HG03280 (cell line): ENCODE measurements around the gene SLC38A11.

Experiments used
- ATAC-seq: cut with Tn5 transposase; IDR thresholded peaks from one replicate; pipeline ENCODE4 v1.9.1; 2021; ENCODE audit warnings: mild to moderate bottlenecking, moderate library complexity; ENCODE audit not compliant: unreplicated experiment

Gene SLC38A11

DNA sequence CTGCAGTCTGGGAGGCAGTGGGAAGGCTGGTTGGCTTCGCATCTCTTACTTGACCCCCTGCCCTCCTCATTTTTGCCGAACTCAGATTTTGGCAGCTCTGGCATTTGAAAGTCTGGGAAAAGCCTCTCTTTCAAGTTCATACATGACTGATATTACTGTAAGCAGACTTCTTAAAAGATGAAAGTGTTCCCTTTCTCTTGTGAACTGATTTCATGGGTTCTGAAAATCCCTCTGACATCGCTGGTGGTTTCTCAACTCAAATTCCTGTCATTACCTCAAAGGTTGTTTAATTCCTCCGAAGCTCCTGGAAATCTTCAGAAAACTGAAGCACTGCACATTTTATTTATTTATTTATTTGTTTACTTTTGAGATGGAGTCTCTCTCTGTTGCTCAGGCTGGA, 16.9 kb upstream of the SLC38A11 start:
- ATAC-seq: no peak

DNA sequence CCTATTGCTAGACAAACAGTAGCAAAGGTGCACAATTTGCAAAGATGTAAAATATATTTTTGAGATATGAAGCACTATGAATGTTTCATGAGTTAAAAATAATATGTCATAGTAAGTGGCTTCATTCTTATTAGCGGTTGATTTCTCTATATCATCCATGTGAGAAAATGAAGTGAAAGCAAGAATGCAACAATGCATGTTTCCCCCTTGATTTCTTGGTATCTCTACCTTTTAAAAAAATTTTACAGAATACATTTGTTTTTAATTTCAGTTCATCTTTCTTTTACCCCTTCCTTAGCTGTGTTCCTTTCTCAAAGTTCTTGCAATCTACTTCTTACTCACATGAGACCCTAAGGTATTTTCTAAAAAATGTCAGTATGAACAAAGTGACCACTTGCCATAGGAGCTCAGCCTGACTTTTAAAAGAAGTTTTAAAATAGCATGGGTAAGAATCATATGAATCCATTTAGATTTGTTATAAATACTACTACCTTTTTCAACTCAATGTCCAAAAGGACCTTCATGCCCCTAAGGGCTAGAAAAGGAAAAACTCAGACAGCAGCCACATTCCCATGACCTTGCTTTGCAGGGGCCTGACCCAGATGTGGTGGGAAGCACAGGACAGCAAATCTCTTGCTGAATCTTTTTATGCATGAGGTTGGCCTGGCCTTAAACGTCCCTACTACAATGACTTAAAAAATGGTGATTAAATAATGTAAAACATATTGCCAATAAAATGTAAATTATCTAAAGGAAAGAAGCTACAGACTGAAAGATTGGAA, 14.8 kb upstream of the SLC38A11 start:
- no peak for ATAC-seq

DNA sequence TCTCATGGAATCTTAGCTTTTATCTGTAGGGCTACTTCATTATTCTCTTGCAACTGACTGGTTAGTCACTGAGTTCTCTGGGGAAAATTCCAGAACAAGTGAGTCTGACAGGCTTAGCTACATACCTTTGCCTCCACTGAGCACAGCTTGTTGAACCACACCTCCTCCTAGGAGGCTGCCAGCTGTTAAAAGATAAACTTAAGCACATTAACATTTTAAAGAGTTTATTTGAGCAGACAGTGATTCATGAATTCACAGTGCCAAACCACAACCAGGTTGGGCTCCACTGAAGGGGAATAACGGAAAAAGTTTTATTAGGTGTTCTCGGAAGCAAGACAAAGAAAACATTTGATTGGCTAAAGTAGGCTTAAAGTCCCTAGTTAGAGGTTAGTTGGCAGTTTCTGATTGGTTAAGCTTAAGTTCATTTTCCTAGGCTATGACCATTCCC, 12.5 kb upstream of the SLC38A11 start:
- ATAC-seq: no peak

- no peak for ATAC-seq
Measured at GRCh38 chr2:164967361-164967760, 12.0 kb upstream of the SLC38A11 start.

DNA sequence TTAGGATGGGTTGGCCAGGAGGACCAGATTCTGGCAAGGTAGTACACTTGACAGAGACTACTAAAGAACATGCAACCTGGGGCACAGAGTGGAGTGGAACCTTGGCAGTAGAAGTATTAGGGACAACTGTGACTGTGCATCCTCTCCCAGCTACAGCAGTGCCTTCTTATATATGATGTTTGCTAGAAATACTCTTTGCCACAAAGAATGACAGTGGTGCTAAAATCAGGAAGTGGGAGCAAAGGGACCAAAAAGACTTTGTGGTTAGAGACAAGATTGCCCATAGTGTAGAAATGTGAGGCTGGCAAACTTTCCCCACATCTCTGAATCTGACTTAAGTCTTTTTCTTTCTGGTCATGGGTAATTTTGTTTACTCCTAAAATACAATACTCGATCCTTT, 9.4 kb upstream of the SLC38A11 start:
- no peak for ATAC-seq

DNA sequence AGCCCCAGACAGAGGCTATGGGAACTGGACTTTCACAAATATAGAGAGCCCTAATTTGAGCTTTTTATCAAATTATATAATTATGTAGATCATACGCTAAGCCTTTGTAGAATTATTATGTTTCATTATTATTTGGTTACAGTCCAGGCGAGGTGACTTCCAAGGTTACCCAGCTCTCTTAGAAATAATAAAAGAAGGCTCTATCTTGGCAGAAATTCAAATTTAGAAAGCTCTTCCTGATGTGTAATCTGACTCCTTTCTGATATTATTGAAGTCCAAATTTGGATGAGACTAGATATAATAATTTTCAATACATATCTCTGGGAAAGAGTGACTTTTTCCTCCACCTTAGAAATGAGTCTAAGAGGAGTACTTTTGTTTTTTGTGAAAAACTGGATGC, 4.8 kb upstream of the SLC38A11 start:
- no peak for ATAC-seq

DNA sequence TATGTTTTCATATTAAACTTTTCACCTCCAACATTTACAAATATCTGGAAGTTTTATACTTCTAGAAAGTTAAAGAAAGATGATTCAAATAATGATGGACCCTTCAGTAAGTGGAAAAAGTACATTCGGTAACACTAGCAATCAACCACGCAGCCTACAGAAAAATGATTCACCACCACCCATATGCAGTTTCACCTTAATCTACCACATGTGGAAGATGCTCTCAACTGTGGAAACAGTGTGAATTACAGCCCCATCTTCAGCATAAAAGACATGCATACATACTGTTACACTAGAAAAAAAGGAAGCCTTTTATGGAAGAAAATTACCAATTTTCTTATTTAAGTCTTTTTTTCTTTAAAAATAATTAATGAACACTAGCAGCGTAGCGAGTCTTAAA, 1.1 kb downstream of the SLC38A11 start:
- ATAC-seq: no peak

GRCh38 chr2:164953279-164953678, 2.0 kb downstream of the SLC38A11 start:
- no peak for ATAC-seq

DNA sequence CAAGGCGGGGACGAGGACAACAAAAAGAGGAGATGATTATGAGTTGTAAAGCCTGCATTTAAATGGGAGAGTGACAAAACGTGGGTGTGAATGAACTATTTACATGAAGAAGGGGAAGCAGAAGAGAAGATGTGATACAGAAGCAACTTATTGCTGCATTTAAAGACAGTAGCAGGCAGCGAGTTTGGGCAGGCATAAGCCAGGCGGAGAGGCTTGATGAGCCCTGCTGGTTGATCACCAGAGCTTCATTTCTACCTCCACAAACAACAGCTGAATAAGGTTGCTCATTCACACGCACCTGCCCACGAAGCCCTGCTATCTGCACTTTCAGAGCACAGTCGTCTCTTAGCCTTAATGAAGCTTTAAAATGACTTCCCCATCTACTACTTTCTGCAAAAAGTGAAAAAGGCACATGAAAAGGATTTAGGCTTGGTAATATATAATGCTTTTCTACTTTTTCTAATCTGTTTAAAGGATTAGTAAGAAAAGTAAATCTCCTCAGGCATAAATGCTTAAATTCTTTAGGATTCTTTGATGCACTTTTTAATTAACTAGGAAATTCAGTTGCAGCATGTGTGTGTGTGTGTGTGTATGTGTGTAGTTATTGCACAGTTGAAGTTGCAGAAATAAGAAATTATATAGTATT, 3.1 kb downstream of the SLC38A11 start:
- ATAC-seq: no peak

DNA sequence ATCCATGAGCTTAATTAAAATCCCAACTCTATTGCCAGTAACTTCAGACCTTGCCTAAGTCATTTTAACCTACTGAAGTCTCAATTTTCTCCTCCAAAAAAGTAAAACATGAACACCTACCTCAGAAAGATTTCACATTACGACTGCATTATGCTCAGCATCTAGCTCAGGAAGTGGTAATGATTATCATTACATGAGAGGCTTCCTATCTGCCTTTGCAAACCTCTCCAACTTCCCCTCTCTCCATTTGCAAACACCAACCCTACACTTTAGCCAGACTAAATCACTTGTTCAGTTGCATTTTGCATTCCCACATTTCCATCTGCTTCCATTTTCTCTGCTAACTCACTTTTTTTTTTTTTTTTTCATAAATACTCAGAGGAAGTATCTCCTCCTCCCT, 6.8 kb downstream of the SLC38A11 start:
- ATAC-seq: no peak

GRCh38 chr2:164947281-164947680, 8.0 kb downstream of the SLC38A11 start:
- ATAC-seq: no peak

GRCh38 chr2:164943289-164943688, 12.0 kb downstream of the SLC38A11 start:
- no peak for ATAC-seq

DNA sequence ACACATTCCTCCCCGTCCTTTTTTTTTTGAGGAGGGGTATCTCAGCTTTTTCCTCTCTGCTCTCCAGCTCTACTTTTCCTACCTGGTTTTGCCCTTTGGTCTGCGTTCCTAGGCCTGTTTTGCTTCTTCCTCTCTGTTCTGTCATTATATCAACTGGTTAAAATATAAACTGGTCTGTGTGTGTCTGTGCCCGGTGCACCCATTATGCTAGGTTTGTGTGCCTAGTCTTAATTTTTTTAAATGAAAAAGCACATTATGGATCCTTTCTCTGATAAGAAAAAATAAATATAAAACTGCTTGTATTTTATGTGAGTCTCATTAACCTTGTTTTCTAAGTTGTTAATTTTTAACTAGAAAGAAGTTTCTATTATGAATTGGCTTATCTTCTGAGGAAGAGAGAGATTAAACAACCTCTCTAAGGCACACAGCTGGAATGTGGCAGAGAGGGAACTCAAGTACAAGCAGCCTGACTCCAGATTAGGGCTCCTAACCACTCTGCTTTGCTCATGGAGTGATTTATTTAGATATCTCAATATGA, 17.4 kb downstream of the SLC38A11 start:
- no peak for ATAC-seq

GRCh38 chr2:164935118-164936101, 19.9 kb downstream of the SLC38A11 start:
- ATAC-seq: no peak

DNA sequence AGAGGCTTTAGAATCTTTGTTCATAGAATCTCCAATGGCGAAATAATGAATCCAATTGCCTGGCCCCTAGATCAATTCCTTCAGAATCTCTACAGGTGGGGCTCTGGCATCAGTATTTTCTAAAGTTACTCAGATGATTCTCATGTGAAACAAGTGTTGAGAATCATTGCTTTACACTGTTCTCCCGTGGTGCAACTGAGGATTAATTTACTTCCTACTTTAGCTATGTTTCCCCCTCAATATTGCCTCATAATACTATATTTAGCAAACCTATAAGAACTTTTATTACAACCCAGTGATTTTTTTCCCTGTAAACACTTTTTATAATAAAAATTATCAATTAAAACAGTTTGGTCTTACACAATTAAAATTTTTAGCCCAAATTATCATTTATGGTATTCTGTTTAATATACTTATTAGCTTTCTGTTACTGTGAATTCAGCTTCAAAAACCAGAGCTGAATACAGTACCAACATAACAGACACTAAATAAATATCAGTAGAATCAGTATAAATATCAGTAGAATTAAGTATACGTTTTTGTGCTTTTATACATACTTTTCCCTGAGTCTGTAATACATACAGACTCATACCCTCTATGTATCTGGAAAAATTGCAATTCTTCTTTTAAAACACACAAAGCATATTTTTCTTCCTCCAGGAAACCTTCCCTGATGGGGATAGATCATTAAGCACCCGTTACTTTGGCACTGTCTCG, 20.8 kb downstream of the SLC38A11 start:
- ATAC-seq: no peak

GRCh38 chr2:164933671-164934189, 21.6 kb downstream of the SLC38A11 start:
- ATAC-seq: no peak

DNA sequence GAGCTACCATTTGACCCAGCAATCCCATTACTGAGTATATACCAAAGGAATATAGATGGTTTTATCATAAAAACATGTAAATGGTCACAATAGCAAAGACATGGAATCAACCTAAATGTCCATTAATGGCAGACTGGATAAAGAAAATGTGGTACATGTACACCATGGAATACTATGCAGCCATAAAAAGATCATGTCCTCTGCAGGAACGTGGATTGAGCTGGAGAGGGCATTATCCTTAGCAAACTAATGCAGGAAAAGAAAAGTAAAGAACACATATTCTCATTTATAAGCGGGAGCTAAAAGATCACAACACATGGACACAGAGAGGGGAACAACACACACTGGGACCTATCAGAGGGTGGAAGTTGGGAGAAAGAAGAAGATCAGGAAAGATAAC, 22.9 kb downstream of the SLC38A11 start:
- no peak for ATAC-seq

DNA sequence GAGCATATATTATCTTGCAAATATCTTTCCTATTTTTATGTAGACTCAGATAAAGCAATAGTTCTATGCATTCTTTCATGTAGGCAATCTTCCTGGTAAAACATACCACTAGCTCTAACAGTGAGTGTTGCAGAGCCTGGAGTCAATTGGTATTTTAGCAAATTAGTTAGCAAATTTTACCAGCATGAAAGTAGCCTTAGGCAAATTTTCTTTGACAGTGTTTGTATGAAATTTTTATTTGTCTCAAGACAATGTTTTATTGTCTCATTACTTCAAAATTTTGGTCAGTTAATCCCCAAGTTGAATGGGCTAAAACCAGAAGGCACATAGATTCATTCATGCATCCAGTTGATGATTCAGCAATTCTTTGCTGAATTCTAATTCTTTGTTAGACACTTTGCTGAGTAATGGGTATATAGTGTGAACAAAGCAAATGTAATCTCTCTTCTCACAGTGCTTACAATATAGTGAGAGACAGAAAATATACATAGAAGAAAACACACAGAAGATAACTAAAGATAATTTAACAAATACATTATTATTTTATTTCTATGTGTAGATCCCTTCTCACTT, 27.1 kb downstream of the SLC38A11 start:
- ATAC-seq: no peak

GRCh38 chr2:164922134-164922533, 33.2 kb downstream of the SLC38A11 start:
- no peak for ATAC-seq

GRCh38 chr2:164920430-164920829, 34.9 kb downstream of the SLC38A11 start:
- ATAC-seq: no peak
